Measurements from ENCODE around the gene PTCH1. TPM values are rescaled to one million over a fixed set of nuclear protein-coding genes. Genes with fewer than 3 reads are reported as not detected.

Gene PTCH1
- total RNA-seq, 1 donor = 3.3 TPM

- no peak for TF ChIP-seq CTCF (IDR thresholded peaks at IDR 0.05; ENCODE audit: extremely low read depth, low read depth, low read length)
- DNase-seq (ENCODE audit: insufficient read length, low spot score, missing footprints) = no peak
- Histone ChIP-seq H3K4me2 (ENCODE audit: insufficient read depth, low read length) (no peak overlapping the region), H4K20me1 (ENCODE audit: insufficient read depth, low read length) (no peaks in the 10 kb centered on the region), H3K9me3 (ENCODE audit: low read depth, low read length) (no peaks in the 10 kb centered on the region), H3K27me3 (ENCODE audit: insufficient read depth, low read length) (peaks cover 3% of the 10 kb centered on the region), H3K36me3 (ENCODE audit: insufficient read depth, low read length) (no peaks in the 10 kb centered on the region), H3K4me3 (ENCODE audit: insufficient read depth, low read length) (no peak overlapping the region), H3K27ac (ENCODE audit: low read depth, low read length) (no peak overlapping the region), H3K4me1 (ENCODE audit: insufficient read depth, low read length) (no peaks in the 10 kb centered on the region), H2AFZ (ENCODE audit: low read length) (no peak overlapping the region), H3K79me2 (ENCODE audit: insufficient read depth, low read length) (no peaks in the 10 kb centered on the region)
Observed at GRCh38 chr9:95545831-95546567, 29.2 kb upstream of the PTCH1 start.

GRCh38 chr9:95533996-95534680 is 17.4 kb upstream of the PTCH1 start:
- Histone ChIP-seq H2AFZ (ENCODE audit: low read length) (no peak overlapping the region), H3K79me2 (ENCODE audit: insufficient read depth, low read length) (no peaks in the 10 kb centered on the region), H3K27ac (ENCODE audit: low read depth, low read length) (no peak overlapping the region), H3K27me3 (ENCODE audit: insufficient read depth, low read length) (peaks cover 4% of the 10 kb centered on the region), H3K4me2 (ENCODE audit: insufficient read depth, low read length) (no peak overlapping the region), H3K36me3 (ENCODE audit: insufficient read depth, low read length) (no peaks in the 10 kb centered on the region), H3K9me3 (ENCODE audit: low read depth, low read length) (no peaks in the 10 kb centered on the region), H4K20me1 (ENCODE audit: insufficient read depth, low read length) (no peaks in the 10 kb centered on the region), H3K4me1 (ENCODE audit: insufficient read depth, low read length) (no peaks in the 10 kb centered on the region), H3K4me3 (ENCODE audit: insufficient read depth, low read length) (no peak overlapping the region)
- no peak for TF ChIP-seq CTCF (IDR thresholded peaks at IDR 0.05; ENCODE audit: extremely low read depth, low read depth, low read length)
- no peak for DNase-seq (ENCODE audit: insufficient read length, low spot score, missing footprints)

- H3K4me3 ChIP-seq (ENCODE audit: insufficient read depth, low read length) = no peak overlapping the region
- no peak for DNase-seq (ENCODE audit: insufficient read length, low spot score, missing footprints)
- H3K27ac ChIP-seq (ENCODE audit: low read depth, low read length) = no peak overlapping the region
- H2AFZ ChIP-seq (ENCODE audit: low read length) = no peak overlapping the region
- no peak overlapping the region for H3K4me2 ChIP-seq (ENCODE audit: insufficient read depth, low read length)
- no peaks in the 10 kb centered on the region for H4K20me1 ChIP-seq (ENCODE audit: insufficient read depth, low read length)
- no peaks in the 10 kb centered on the region for H3K79me2 ChIP-seq (ENCODE audit: insufficient read depth, low read length)
- H3K36me3 ChIP-seq (ENCODE audit: insufficient read depth, low read length) = no peaks in the 10 kb centered on the region
- H3K9me3 ChIP-seq (ENCODE audit: low read depth, low read length) = no peaks in the 10 kb centered on the region
- H3K4me1 ChIP-seq (ENCODE audit: insufficient read depth, low read length) = no peaks in the 10 kb centered on the region
- peaks cover 7% of the 10 kb centered on the region for H3K27me3 ChIP-seq (ENCODE audit: insufficient read depth, low read length)
- no peak for TF ChIP-seq CTCF (IDR thresholded peaks at IDR 0.05; ENCODE audit: extremely low read depth, low read depth, low read length)
Observed at GRCh38 chr9:95529910-95530309, 13.1 kb upstream of the PTCH1 start.

GRCh38 chr9:95528908-95529502 is 12.2 kb upstream of the PTCH1 start:
- no peak for TF ChIP-seq CTCF (IDR thresholded peaks at IDR 0.05; ENCODE audit: extremely low read depth, low read depth, low read length)
- no peak overlapping the region for H3K27ac ChIP-seq (ENCODE audit: low read depth, low read length)
- no peaks in the 10 kb centered on the region for H3K36me3 ChIP-seq (ENCODE audit: insufficient read depth, low read length)
- H4K20me1 ChIP-seq (ENCODE audit: insufficient read depth, low read length) = no peaks in the 10 kb centered on the region
- H3K27me3 ChIP-seq (ENCODE audit: insufficient read depth, low read length) = peaks cover 7% of the 10 kb centered on the region
- no peak overlapping the region for H2AFZ ChIP-seq (ENCODE audit: low read length)
- H3K4me3 ChIP-seq (ENCODE audit: insufficient read depth, low read length) = no peak overlapping the region
- H3K4me2 ChIP-seq (ENCODE audit: insufficient read depth, low read length) = no peak overlapping the region
- H3K9me3 ChIP-seq (ENCODE audit: low read depth, low read length) = no peaks in the 10 kb centered on the region
- H3K4me1 ChIP-seq (ENCODE audit: insufficient read depth, low read length) = no peaks in the 10 kb centered on the region
- no peaks in the 10 kb centered on the region for H3K79me2 ChIP-seq (ENCODE audit: insufficient read depth, low read length)
- DNase-seq (ENCODE audit: insufficient read length, low spot score, missing footprints) = no peak
